K562 (cell line): Measurements from ENCODE around the gene BAIAP2L2. TPM values are rescaled to one million over a fixed set of nuclear protein-coding genes. Genes with fewer than 3 reads are reported as not detected.

Experiments
- ATAC-seq: fragments of 200-7000 bp; cut with Tn5 transposase; 3 replicates; pipeline ENCODE4 v1.9.1; 2020; ENCODE audit warnings: moderate library complexity
- BruUV-seq: library from RNA; stranded (reverse); fragments of 400-500 nt; replicated peaks from 2 replicates; lab custom pipeline; 2021; lab: Mats Ljungman, UMichigan
- CTCF ChIA-PET: fragments of 300-600 bp; formaldehyde crosslinking; extraction: SDS; loops from one replicate; lab custom pipeline; 2021; ENCODE audit warnings: low intra/inter-chr PET ratio; lab: Yijun Ruan, JAX
- POLR2A ChIA-PET: fragments of 300-600, 350-650 bp; sonication (Branson Sonifier 250); formaldehyde crosslinking; extraction: SDS; loops from one replicate; lab custom pipeline; 2021; ENCODE audit warnings: antibody characterized with exemption, inconsistent platforms; lab: Yijun Ruan, JAX
- DNase-seq, 4 experiments: peaks; one replicate each; pipeline versions ENCODE4 v3.0.0 to v3.0.0-alpha.2; 2011 to 2018; ENCODE audit warnings: low spot score in 3 of 4, mixed read lengths in 3 of 4; ENCODE audit errors: extremely low read depth in 1 of 4
- FAIRE-seq: peaks from 2 replicates; lab custom pipeline; 2011; peaks lifted over from hg19 to GRCh38; lab: Jason Lieb, UNC
- H2AFZ ChIP-seq: 2 replicates; pipeline ENCODE4 v1.6.0; 2011; ENCODE audit warnings: low read depth, low read length, control low read depth, inconsistent platforms
- H3K27ac ChIP-seq: fragments of 200-600 bp; 3 replicates; pipeline ENCODE4 v1.8.0; 2011; ENCODE audit warnings: low read depth, mild to moderate bottlenecking, control low read depth, inconsistent platforms, low read length, moderate library complexity, mixed read lengths; ENCODE audit errors: extremely low read depth
- H3K27me3 ChIP-seq, 2 experiments: fragments of 300-600 bp in 1 of 2; 2 replicates in 1 of 2; 3 replicates in 1 of 2; pipeline versions ENCODE4 v1.6.0 to v1.8.0; 2011; ENCODE audit warnings: inconsistent platforms in 2 of 2, low read length in 2 of 2, mild to moderate bottlenecking in 1 of 2, mixed read lengths in 1 of 2, moderate library complexity in 1 of 2; ENCODE audit not compliant: control insufficient read depth in 2 of 2, insufficient read depth in 2 of 2
- H3K36me3 ChIP-seq: fragments of 300-600 bp; 3 replicates; pipeline ENCODE4 v1.8.0; 2011; ENCODE audit warnings: mild to moderate bottlenecking, low read length, inconsistent platforms; ENCODE audit not compliant: control insufficient read depth, insufficient read depth
- H3K4me1 ChIP-seq, 2 experiments: fragments of 200-600 bp in 1 of 2; replicated peaks in 1 of 2; 2 replicates in 1 of 2; 3 replicates in 1 of 2; pipeline versions ENCODE4 v1.5.1 to v1.8.0; 2011; ENCODE audit warnings: inconsistent platforms in 2 of 2, low read length in 2 of 2, mild to moderate bottlenecking in 1 of 2, mixed read lengths in 1 of 2, moderate library complexity in 1 of 2; ENCODE audit not compliant: control insufficient read depth in 2 of 2, insufficient read depth in 2 of 2
- H3K4me2 ChIP-seq: 2 replicates; pipeline ENCODE4 v1.6.1; 2011; ENCODE audit warnings: low read length, control low read depth, inconsistent platforms, mixed read lengths; ENCODE audit not compliant: insufficient read depth
- H3K4me3 ChIP-seq: fragments of 200-600 bp; sonication (generic), shearing (Covaris generic); 2 replicates; pipeline ENCODE4 v1.5.1; 2016; ENCODE audit warnings: control low read depth, inconsistent platforms
- H3K79me2 ChIP-seq: fragments of 200-600 bp; 3 replicates; pipeline ENCODE4 v1.8.0; 2011; ENCODE audit warnings: low read length, inconsistent platforms; ENCODE audit not compliant: control insufficient read depth, insufficient read depth
- H3K9ac ChIP-seq, 2 experiments: 2 replicates each; pipeline versions ENCODE4 v1.6.0 to v1.6.1; 2011; ENCODE audit warnings: low read depth in 2 of 2, low read length in 2 of 2, control low read depth in 1 of 2, inconsistent platforms in 1 of 2, mild to moderate bottlenecking in 1 of 2, mixed read lengths in 1 of 2; ENCODE audit not compliant: insufficient read depth in 1 of 2
- H3K9me1 ChIP-seq: one replicate; pipeline ENCODE4 v1.6.0; 2011; ENCODE audit warnings: inconsistent platforms, mild to moderate bottlenecking, low read length, moderate library complexity; ENCODE audit not compliant: control insufficient read depth, insufficient read depth
- H3K9me3 ChIP-seq: replicated peaks from 2 replicates; pipeline ENCODE4 v1.5.1; 2011; ENCODE audit warnings: low read depth, low read length, inconsistent platforms; ENCODE audit not compliant: control insufficient read depth, insufficient read depth
- H4K20me1 ChIP-seq: replicated peaks from 2 replicates; pipeline ENCODE4 v1.6.1; 2011; ENCODE audit warnings: low read length, inconsistent platforms, mixed read lengths; ENCODE audit not compliant: control insufficient read depth, insufficient read depth
- ZNF263 ChIP-seq: sonication (generic); formaldehyde crosslinking; IDR thresholded peaks from 2 replicates; pipeline ENCODE4 v1.8.0; 2022; ENCODE audit warnings: mild to moderate bottlenecking, missing genetic modification reagents, borderline replicate concordance
- WGBS: fragments of 100-300 bp; shearing (Covaris generic); methylation state at CpG from one replicate; pipeline ENCODE4 v1.1.6; 2016; ENCODE audit warnings: low coverage, mixed read lengths; ENCODE audit not compliant: insufficient coverage; ENCODE audit errors: missing lambda C conversion rate; 5-methylcytosine and 5-hydroxymethylcytosine counted together
- in situ Hi-C: fragments of 300-500 bp; cut with MboI; formaldehyde crosslinking; loops from 4 replicates; pipeline ENCODE4 v1.15.0; 2018; ENCODE audit warnings: inconsistent platforms, mixed read lengths
- intact Hi-C: fragments of 100-400 bp; cut with micrococcal nuclease; formaldehyde crosslinking; loops from 2 replicates; pipeline ENCODE4 v1.14.2; 2022
- polyA plus RNA-seq, 8 experiments: library from polyadenylated mRNA; depleted of rRNA in 4 of 8; stranded (reverse) in 5 of 8; unstranded in 3 of 8; fragments of >200 nt; fragmentation: Nextera tagmentation in 2 of 8; fragmentation: Illumina TruSeq in 1 of 8; extraction: Ambion mirVana in 2 of 8; extraction: Trizol in 1 of 8; gene quantifications; 2 replicates each; pipeline versions ENCODE4 v1.2.1 to v1.2.3, GENCODE V29; 2011 to 2014; ENCODE audit warnings: inconsistent platforms in 1 of 8, missing spikeins in 1 of 8
- total RNA-seq, 7 experiments: library from RNA; depleted of rRNA in 6 of 7; stranded (reverse); fragments of >200 nt in 6 of 7; fragmentation: Illumina TruSeq in 2 of 7; extraction: Trizol in 2 of 7; gene quantifications; 2 replicates each; pipeline versions ENCODE4 v1.2.1 to v1.2.3, GENCODE V29; 2011 to 2021; ENCODE audit warnings: low replicate concordance in 1 of 7
- TF ChIP-seq, protein P1 (sequence below): sonication (generic); formaldehyde crosslinking; IDR thresholded peaks from 2 replicates; pipeline ENCODE4 v1.8.1; 2023; ENCODE audit warnings: mild to moderate bottlenecking, missing genetic modification reagents, moderate library complexity
- TF ChIP-seq, protein P2 (sequence below): sonication (generic); formaldehyde crosslinking; IDR thresholded peaks from 2 replicates; pipeline ENCODE4 v1.8.1; 2023; ENCODE audit warnings: mild to moderate bottlenecking, missing genetic modification reagents
- TF ChIP-seq, protein P3 (sequence below): sonication (generic); formaldehyde crosslinking; IDR thresholded peaks from 2 replicates; pipeline ENCODE4 v1.8.1; 2023; ENCODE audit warnings: mild to moderate bottlenecking, missing genetic modification reagents

BAIAP2L2 gene
- total and polyA plus RNA-seq, 9 of the 15 experiments (the other 6 are each of a cell fraction or from before 2014, with no cell fraction given), result 0.04 to 0.22 (median 0.07) TPM; not detected in 4

DNA sequence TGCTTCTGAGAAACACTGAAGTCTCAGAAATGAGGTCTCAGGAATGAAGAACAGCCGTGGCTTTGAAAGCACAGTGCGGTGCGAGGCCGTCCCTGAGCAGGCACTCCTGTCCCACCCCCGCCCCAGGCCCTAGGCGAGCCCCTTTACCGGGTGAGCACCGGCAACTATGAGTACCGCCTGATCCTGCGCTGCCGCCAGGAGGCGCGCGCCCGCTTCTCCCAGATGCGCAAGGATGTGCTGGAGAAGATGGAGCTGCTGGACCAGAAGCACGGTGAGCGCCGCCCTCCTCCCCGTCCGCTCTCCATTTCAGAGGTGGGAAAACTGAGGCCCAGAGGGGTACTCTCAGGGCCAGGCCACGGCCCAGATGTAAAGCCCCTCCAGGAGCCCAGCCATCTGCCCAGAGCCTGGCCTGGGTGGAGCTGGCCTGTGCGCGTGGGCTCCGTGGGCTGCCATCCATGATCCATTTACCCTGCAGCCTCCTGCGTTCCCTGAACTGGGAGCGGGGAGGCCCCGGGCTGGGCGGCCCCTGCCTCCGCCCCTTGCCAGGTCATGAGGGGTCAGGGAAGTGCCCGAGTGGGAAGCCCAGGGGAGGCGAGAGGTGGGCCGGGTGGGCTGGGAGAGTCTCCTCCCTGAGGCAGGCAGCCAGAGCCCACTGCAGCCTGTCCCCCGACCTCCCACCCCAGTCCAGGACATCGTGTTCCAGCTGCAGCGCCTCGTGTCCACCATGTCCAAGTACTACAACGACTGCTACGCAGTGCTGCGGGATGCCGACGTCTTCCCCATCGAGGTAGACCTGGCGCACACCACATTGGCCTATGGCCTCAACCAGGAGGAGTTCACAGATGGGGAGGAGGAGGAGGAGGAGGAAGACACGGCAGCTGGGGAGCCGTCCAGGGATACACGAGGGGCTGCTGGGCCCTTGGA is 36.0 kb downstream of the BAIAP2L2 start:
- Histone ChIP-seq H3K4me1 (peaks cover 0 to 27% of the 10 kb centered on the region in 2 experiments; a peak in 2 of 5 replicates), H3K9me3 (no peaks in the 10 kb centered on the region), H2AFZ (no peak overlapping the region), H3K27me3 (no peaks in the 10 kb centered on the region), H3K4me3 (no peak overlapping the region), H3K36me3 (no peaks in the 10 kb centered on the region), H3K4me2 (no peak overlapping the region), H3K9ac (peak overlapping the region in 1 of 2 experiments; percentile 17; a peak in 1 of 4 replicates), H3K79me2 (no peaks in the 10 kb centered on the region), H4K20me1 (no peaks in the 10 kb centered on the region), H3K27ac (no peak overlapping the region), H3K9me1 (no peaks in the 10 kb centered on the region)
- POLR2A ChIA-PET, result interaction anchor here (0.6 kb wide), 1 partner anchor 40 kb away, joined by 3 read pairs; no protein-coding TSS in a partner anchor
- WGBS, result 74% methylated on average over 21 of the region's 47 CpGs
- TF ChIP-seq, protein P1, sequence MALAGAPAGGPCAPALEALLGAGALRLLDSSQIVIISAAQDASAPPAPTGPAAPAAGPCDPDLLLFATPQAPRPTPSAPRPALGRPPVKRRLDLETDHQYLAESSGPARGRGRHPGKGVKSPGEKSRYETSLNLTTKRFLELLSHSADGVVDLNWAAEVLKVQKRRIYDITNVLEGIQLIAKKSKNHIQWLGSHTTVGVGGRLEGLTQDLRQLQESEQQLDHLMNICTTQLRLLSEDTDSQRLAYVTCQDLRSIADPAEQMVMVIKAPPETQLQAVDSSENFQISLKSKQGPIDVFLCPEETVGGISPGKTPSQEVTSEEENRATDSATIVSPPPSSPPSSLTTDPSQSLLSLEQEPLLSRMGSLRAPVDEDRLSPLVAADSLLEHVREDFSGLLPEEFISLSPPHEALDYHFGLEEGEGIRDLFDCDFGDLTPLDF (CRISPR knock-in tag), result no peak
- TF ChIP-seq, protein P2, sequence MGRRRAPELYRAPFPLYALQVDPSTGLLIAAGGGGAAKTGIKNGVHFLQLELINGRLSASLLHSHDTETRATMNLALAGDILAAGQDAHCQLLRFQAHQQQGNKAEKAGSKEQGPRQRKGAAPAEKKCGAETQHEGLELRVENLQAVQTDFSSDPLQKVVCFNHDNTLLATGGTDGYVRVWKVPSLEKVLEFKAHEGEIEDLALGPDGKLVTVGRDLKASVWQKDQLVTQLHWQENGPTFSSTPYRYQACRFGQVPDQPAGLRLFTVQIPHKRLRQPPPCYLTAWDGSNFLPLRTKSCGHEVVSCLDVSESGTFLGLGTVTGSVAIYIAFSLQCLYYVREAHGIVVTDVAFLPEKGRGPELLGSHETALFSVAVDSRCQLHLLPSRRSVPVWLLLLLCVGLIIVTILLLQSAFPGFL (CRISPR knock-in tag), result no peak
- TF ChIP-seq, protein P3, sequence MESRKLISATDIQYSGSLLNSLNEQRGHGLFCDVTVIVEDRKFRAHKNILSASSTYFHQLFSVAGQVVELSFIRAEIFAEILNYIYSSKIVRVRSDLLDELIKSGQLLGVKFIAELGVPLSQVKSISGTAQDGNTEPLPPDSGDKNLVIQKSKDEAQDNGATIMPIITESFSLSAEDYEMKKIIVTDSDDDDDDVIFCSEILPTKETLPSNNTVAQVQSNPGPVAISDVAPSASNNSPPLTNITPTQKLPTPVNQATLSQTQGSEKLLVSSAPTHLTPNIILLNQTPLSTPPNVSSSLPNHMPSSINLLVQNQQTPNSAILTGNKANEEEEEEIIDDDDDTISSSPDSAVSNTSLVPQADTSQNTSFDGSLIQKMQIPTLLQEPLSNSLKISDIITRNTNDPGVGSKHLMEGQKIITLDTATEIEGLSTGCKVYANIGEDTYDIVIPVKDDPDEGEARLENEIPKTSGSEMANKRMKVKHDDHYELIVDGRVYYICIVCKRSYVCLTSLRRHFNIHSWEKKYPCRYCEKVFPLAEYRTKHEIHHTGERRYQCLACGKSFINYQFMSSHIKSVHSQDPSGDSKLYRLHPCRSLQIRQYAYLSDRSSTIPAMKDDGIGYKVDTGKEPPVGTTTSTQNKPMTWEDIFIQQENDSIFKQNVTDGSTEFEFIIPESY (CRISPR knock-in tag), result peak; percentile 95
- TF ChIP-seq ZNF263, result peak; percentile 78
- CTCF ChIA-PET, result interaction anchor here (0.6 kb wide), 1 partner anchor 224 kb away, joined by 3 read pairs; no protein-coding TSS in a partner anchor
- in situ Hi-C loops, result loop anchor here (25.0 kb wide), 2 partner anchors 513 to 938 kb away; partner anchors contain the start of genes APOBEC3C and APOBEC3D
- intact Hi-C loops, result no loop called here
- DNase-seq (no peak), FAIRE-seq (no peak), ATAC-seq (no peak)
- BruUV-seq, result no TSS peak
